Adrenal gland (tissue), 5 donors: ENCODE results near the gene SLC1A6.

Experiments
- POLR2A ChIP-seq, 2 donors: fragments of 450-650 bp; IDR thresholded peaks; one replicate each; pipeline ENCODE4 v1.6.1; 2017; ENCODE audit warnings: antibody characterized with exemption in 2 of 2, mild to moderate bottlenecking in 2 of 2, moderate library complexity in 1 of 2
- TF ChIP-seq, protein P1 (sequence below), 6 experiments: fragments of 450-650 bp in 4 of 6; fragments of 200-600 bp in 2 of 6; sonication (generic) in 1 of 6; IDR thresholded peaks; 1 replicate in 5 of 6; 2 replicates in 1 of 6; pipeline versions ENCODE4 v1.5.1 to v1.8.0; 2016 to 2021; ENCODE audit warnings: antibody characterized with exemption in 6 of 6, mild to moderate bottlenecking in 2 of 6, moderate library complexity in 1 of 6
- donor health status: DM: no; HTN: no; CAD: no.

DNA sequence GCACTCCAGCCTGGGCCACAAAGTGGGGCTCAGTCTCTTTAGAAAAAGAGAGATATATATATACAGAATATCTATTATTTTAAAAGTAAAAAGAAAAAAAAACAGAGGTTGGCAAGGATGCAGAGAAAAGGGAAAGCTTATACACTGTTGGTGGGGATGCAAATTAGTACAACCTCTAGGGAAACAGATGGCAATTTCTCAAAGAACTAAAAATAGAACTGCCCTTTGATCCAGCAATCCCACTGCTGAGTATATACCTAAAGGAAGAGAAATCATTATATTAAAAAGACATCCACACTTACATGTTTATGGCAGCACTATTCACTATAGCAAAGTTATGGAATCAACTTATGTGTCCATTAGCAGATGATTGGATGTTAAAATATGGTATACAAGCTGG is 28.6 kb upstream of the SLC1A6 start:
- TF ChIP-seq, protein P1, sequence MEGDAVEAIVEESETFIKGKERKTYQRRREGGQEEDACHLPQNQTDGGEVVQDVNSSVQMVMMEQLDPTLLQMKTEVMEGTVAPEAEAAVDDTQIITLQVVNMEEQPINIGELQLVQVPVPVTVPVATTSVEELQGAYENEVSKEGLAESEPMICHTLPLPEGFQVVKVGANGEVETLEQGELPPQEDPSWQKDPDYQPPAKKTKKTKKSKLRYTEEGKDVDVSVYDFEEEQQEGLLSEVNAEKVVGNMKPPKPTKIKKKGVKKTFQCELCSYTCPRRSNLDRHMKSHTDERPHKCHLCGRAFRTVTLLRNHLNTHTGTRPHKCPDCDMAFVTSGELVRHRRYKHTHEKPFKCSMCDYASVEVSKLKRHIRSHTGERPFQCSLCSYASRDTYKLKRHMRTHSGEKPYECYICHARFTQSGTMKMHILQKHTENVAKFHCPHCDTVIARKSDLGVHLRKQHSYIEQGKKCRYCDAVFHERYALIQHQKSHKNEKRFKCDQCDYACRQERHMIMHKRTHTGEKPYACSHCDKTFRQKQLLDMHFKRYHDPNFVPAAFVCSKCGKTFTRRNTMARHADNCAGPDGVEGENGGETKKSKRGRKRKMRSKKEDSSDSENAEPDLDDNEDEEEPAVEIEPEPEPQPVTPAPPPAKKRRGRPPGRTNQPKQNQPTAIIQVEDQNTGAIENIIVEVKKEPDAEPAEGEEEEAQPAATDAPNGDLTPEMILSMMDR (IDR thresholded peaks at IDR 0.05), result no peak
- TF ChIP-seq POLR2A (IDR thresholded peaks at IDR 0.05), result no peak
